Measurements from ENCODE around the gene SLC22A14. TPM values are rescaled to one million over a fixed set of nuclear protein-coding genes. Genes with fewer than 3 reads are reported as not detected.

SLC22A14 gene
- total and polyA plus RNA-seq, 9 of the 15 experiments (the other 6 are each of a cell fraction or from before 2014, with no cell fraction given): 0.03 to 0.07 TPM; not detected in 7

- TF ChIP-seq ZNF407 (IDR thresholded peaks at IDR 0.05; ENCODE audit: low read depth) (no peak), SMARCE1 (IDR thresholded peaks at IDR 0.05) (peak; percentile 99), HDGF (IDR thresholded peaks at IDR 0.05) (no peak), RAD51 (IDR thresholded peaks at IDR 0.05; ENCODE audit: borderline replicate concordance, low read depth) (peak; percentile 71; the same call in 1 of the 2 replicates), ZBTB8A (IDR thresholded peaks at IDR 0.05; ENCODE audit: partially characterized antibody) (no peak), KLF6 (CRISPR knock-in tag; IDR thresholded peaks at IDR 0.05; ENCODE audit: borderline replicate concordance) (peak; percentile 22; the same call in 1 of the 2 replicates), RAD21 (CRISPR knock-in tag; conservative IDR thresholded peaks at IDR 0.05 in 1 of 2, IDR thresholded peaks at IDR 0.05 in 1 of 2) (peak; percentile 77 to 82), KAT2B (IDR thresholded peaks at IDR 0.05; ENCODE audit: low read depth, low read length) (peak; percentile 66), IRF1 (CRISPR knock-in tag; IDR thresholded peaks at IDR 0.05; ENCODE audit: borderline replicate concordance) (peak; percentile 24; the same call in 1 of the 2 replicates), MEF2D (tag; conservative IDR thresholded peaks at IDR 0.05; ENCODE audit: low read depth) (no peak), BRF1 (IDR thresholded peaks at IDR 0.05; ENCODE audit: borderline replicate concordance, extremely low read depth, insufficient read length) (no peak), NUFIP1 (IDR thresholded peaks at IDR 0.05; ENCODE audit: partially characterized antibody) (no peak), SMAD1 (IDR thresholded peaks at IDR 0.05; ENCODE audit: low read depth, low read length, partially characterized antibody) (no peak), PYGO2 (tag; IDR thresholded peaks at IDR 0.05) (no peak), POLR2B (IDR thresholded peaks at IDR 0.05; ENCODE audit: low read depth, partially characterized antibody) (peak; percentile 59), ZNF436 (CRISPR knock-in tag; IDR thresholded peaks at IDR 0.05) (no peak), ILK (tag; IDR thresholded peaks at IDR 0.05; ENCODE audit: borderline replicate concordance, low read depth) (no peak), CHD4 (IDR thresholded peaks at IDR 0.05; ENCODE audit: insufficient read depth, insufficient replicate concordance, low read depth, low read length, poor library complexity, severe bottlenecking) (no peak), ZC3H4 (CRISPR knock-in tag; IDR thresholded peaks at IDR 0.05; ENCODE audit: borderline replicate concordance) (no peak)
Observed at GRCh38 chr3:38346587-38347410, 64.7 kb downstream of the SLC22A14 start, which contains the start of gene XYLB (continued).

All from K562 (cell line).